Tibial nerve (tissue), 4 donors: Measurements from ENCODE around the gene C8G. TPM values are rescaled to one million over a fixed set of nuclear protein-coding genes. Genes with fewer than 3 reads are reported as not detected.

Experiments
- DNase-seq, 2 donors: peaks; one replicate each; pipeline ENCODE4 v3.0.0-alpha.2; 2019; ENCODE audit warnings: low spot score in 2 of 2
- H3K27ac ChIP-seq, 4 donors: fragments of 200-600 bp; sonication (generic) in 3 of 4; one replicate each; pipeline ENCODE4 v1.5.1; 2017 to 2019; ENCODE audit warnings: mild to moderate bottlenecking in 1 of 4
- H3K27me3 ChIP-seq, 2 donors: fragments of 200-600 bp; sonication (generic) in 1 of 2; one replicate each; pipeline versions ENCODE4 v1.5.1 to v1.6.0; 2017 to 2019
- H3K36me3 ChIP-seq, 3 donors: fragments of 200-600 bp; sonication (generic); one replicate each; pipeline ENCODE4 v1.5.1; 2018 to 2019
- H3K4me1 ChIP-seq, 4 donors: fragments of 200-600 bp; sonication (generic) in 3 of 4; one replicate each; pipeline ENCODE4 v1.5.1; 2017 to 2019
- H3K4me3 ChIP-seq, 4 donors: fragments of 200-600 bp; sonication (generic) in 3 of 4; one replicate each; pipeline ENCODE4 v1.5.1; 2017 to 2019; ENCODE audit warnings: mild to moderate bottlenecking in 1 of 4, moderate library complexity in 1 of 4
- H3K9me3 ChIP-seq, 4 donors: fragments of 200-600 bp; sonication (generic) in 3 of 4; one replicate each; pipeline ENCODE4 v1.5.1; 2017 to 2019
- CTCF ChIP-seq, 5 experiments: fragments of 200-600 bp in 3 of 5; fragments of 450-650 bp in 2 of 5; sonication (generic) in 3 of 5; IDR thresholded peaks; one replicate each; pipeline ENCODE4 v1.5.1; 2016 to 2019; ENCODE audit warnings: antibody characterized with exemption in 5 of 5, mild to moderate bottlenecking in 3 of 5, moderate library complexity in 2 of 5
- EP300 ChIP-seq, 2 donors: sonication (generic); formaldehyde crosslinking; IDR thresholded peaks; one replicate each; pipeline ENCODE4 v1.6.1; 2017; ENCODE audit warnings: antibody characterized with exemption in 2 of 2, mild to moderate bottlenecking in 1 of 2
- POLR2A ChIP-seq, 2 donors: fragments of 450-650 bp; IDR thresholded peaks; one replicate each; pipeline ENCODE4 v1.6.1; 2017; ENCODE audit warnings: antibody characterized with exemption in 2 of 2, mild to moderate bottlenecking in 2 of 2, moderate library complexity in 2 of 2
- WGBS, 2 donors: methylation state at CpG; one replicate each; pipeline ENCODE4 v1.1.5; 2018; 5-methylcytosine and 5-hydroxymethylcytosine counted together
- total RNA-seq, 4 donors: library from RNA; depleted of rRNA; stranded (reverse); fragments of >200 nt; gene quantifications; one replicate each; pipeline ENCODE4 v1.1.0, GENCODE V29; 2016

C8G gene
- total RNA-seq, 4 donors from 2014 or later: 3.3 to 5.1 TPM; not detected in 2

- WGBS, 2 donors: 70 to 83% methylated on average over 11 of the region's 11 CpGs
- H3K27ac ChIP-seq: peak overlapping the region in 2 of 4 donors; percentile 50 to 88
- H3K9me3 ChIP-seq: no peaks in the 10 kb centered on the region
- no peak for DNase-seq
- no peak overlapping the region for H3K4me3 ChIP-seq
- H3K27me3 ChIP-seq: no peaks in the 10 kb centered on the region
- no peaks in the 10 kb centered on the region for H3K36me3 ChIP-seq
- TF ChIP-seq POLR2A (IDR thresholded peaks at IDR 0.05) (no peak), EP300 (IDR thresholded peaks at IDR 0.05) (no peak), CTCF (IDR thresholded peaks at IDR 0.05) (no peak)
- H3K4me1 ChIP-seq: peaks cover 0 to 80% (median 24%) of the 10 kb centered on the region in 4 donors
Measured at GRCh38 chr9:136962701-136963248, 17.7 kb downstream of the C8G start.

GRCh38 chr9:136963341-136963740, 18.3 kb downstream of the C8G start:
- TF ChIP-seq CTCF (IDR thresholded peaks at IDR 0.05): no peak
- TF ChIP-seq POLR2A (IDR thresholded peaks at IDR 0.05): no peak
- TF ChIP-seq EP300 (IDR thresholded peaks at IDR 0.05): no peak
- Histone ChIP-seq H3K27me3 (no peaks in the 10 kb centered on the region), H3K4me3 (no peak overlapping the region), H3K36me3 (no peaks in the 10 kb centered on the region), H3K27ac (peak overlapping the region; percentile 36 to 88 (median 48)), H3K4me1 (peaks cover 0 to 76% (median 24%) of the 10 kb centered on the region in 4 donors), H3K9me3 (no peaks in the 10 kb centered on the region)
- no peak for DNase-seq
- WGBS, 2 donors: 66 to 73% methylated on average over 11 to 13 of the region's 15 CpGs

DNA sequence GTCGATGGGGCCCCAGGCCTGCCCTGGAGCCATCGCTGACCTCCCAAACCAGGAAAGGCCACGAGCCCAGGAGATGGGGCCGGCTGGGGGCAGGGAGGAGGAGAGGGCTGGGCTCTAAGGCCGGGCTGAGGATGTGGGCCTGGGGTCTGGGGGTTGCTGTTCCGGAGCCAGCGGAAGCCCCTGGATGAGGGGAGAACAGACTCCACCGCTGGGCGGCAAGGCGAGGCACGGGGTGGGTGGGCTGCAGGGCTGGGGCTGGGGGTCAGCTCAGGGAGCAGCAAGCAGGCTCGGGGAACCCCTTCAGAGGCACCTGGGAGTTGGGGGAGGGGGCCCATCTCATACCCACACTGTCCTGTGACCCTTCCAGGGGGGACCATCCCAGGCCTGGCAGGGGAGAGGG, 18.7 kb downstream of the C8G start:
- H3K9me3 ChIP-seq: no peaks in the 10 kb centered on the region
- 67 to 72% methylated on average over 3 to 12 of the region's 12 CpGs for WGBS, 2 donors
- H3K27me3 ChIP-seq: no peaks in the 10 kb centered on the region
- no peak overlapping the region for H3K4me3 ChIP-seq
- H3K27ac ChIP-seq: peak overlapping the region; percentile 36 to 88 (median 48)
- no peaks in the 10 kb centered on the region for H3K36me3 ChIP-seq
- DNase-seq: no peak
- H3K4me1 ChIP-seq: peaks cover 0 to 73% (median 24%) of the 10 kb centered on the region in 4 donors
- TF ChIP-seq EP300 (IDR thresholded peaks at IDR 0.05) (no peak), POLR2A (IDR thresholded peaks at IDR 0.05) (no peak), CTCF (IDR thresholded peaks at IDR 0.05) (no peak)

- Histone ChIP-seq H3K27me3 (no peaks in the 10 kb centered on the region), H3K4me3 (no peak overlapping the region), H3K9me3 (no peaks in the 10 kb centered on the region), H3K4me1 (peaks cover 0 to 73% (median 21%) of the 10 kb centered on the region in 4 donors), H3K36me3 (no peaks in the 10 kb centered on the region), H3K27ac (peak overlapping the region; percentile 36 to 88 (median 48))
- WGBS, 2 donors: 38 to 69% methylated on average over 8 to 21 of the region's 22 CpGs
- no peak for DNase-seq
- TF ChIP-seq CTCF (IDR thresholded peaks at IDR 0.05) (no peak), POLR2A (IDR thresholded peaks at IDR 0.05) (no peak), EP300 (IDR thresholded peaks at IDR 0.05) (no peak)
Measured at GRCh38 chr9:136964171-136964689, 19.2 kb downstream of the C8G start.

DNA sequence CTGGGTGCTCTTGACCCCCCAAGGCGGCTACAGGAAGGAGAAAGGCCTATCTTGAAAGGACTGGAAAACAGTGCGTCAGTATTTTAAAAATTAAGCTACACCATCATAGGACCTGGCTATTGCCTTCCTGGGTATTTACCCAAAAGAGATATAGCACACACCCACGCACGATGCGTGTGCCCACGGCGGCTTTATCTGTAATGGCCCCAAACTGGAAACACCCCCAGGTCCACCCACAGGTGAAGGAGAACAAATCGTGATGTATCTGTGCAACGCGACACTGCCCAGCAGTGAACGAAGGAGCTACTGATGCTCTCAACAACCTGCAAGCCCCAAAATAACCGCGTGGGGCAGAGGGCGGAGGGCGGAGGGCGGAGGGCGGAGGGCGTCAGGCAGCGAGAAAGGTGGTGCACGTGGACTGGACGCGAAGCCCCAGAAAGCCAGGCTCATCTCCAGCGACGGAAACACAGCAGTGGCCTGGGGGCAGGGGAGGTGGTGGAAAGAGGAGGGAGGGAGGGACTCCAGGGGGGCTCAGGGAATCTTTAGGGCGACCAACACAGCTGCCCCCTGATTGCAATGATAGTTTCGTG, 19.9 kb downstream of the C8G start:
- WGBS, 2 donors: 80 to 84% methylated on average over 26 of the region's 26 CpGs
- no peak for TF ChIP-seq CTCF (IDR thresholded peaks at IDR 0.05)
- no peak for TF ChIP-seq EP300 (IDR thresholded peaks at IDR 0.05)
- TF ChIP-seq POLR2A (IDR thresholded peaks at IDR 0.05): no peak
- no peak overlapping the region for H3K4me3 ChIP-seq

More for the DNA sequence above, 19.9 kb downstream of the C8G start:
- H3K27me3 ChIP-seq: no peaks in the 10 kb centered on the region
- DNase-seq: no peak
- H3K27ac ChIP-seq: peak overlapping the region in 3 of 4 donors; percentile 36 to 88 (median 42)
- peaks cover 0 to 73% (median 15%) of the 10 kb centered on the region in 4 donors for H3K4me1 ChIP-seq
- no peaks in the 10 kb centered on the region for H3K9me3 ChIP-seq
- no peaks in the 10 kb centered on the region for H3K36me3 ChIP-seq
